H1 (cell line): Measurements from ENCODE around the gene TPD52L2. TPM values are rescaled to one million over a fixed set of nuclear protein-coding genes. Genes with fewer than 3 reads are reported as not detected.

Source experiments
- CTCF ChIA-PET: fragments of 300-600 bp; sonication (Branson Sonifier 250); formaldehyde crosslinking; loops from one replicate; lab custom pipeline; 2021; ENCODE audit not compliant: partially characterized antibody; lab: Charles Lee
- POLR2A ChIA-PET: fragments of 300-600 bp; sonication (Branson Sonifier 250); formaldehyde crosslinking; loops from one replicate; lab custom pipeline; 2021; ENCODE audit warnings: inconsistent platforms; ENCODE audit not compliant: partially characterized antibody; lab: Charles Lee
- DNase-seq, 2 experiments: peaks; one replicate each; pipeline versions ENCODE4 v3.0.0 to v3.0.0-alpha.2; 2010 to 2022; ENCODE audit warnings: low spot score in 2 of 2, low read depth in 1 of 2, mixed read lengths in 1 of 2
- FAIRE-seq: peaks from 2 replicates; lab custom pipeline; 2011; peaks lifted over from hg19 to GRCh38; lab: Jason Lieb, UNC
- H2AFZ ChIP-seq: 2 replicates; pipeline ENCODE4 v1.8.1; 2012; ENCODE audit warnings: low read length, inconsistent platforms
- H2AK5ac ChIP-seq: 2 replicates; pipeline ENCODE4 v1.6.1; 2013; ENCODE audit warnings: low read depth, low read length
- H2BK120ac ChIP-seq: replicated peaks from 2 replicates; pipeline ENCODE3; 2013; ENCODE audit warnings: low read depth, low read length, inconsistent platforms
- H2BK12ac ChIP-seq: 2 replicates; pipeline ENCODE4 v1.6.1; 2013; ENCODE audit warnings: low read depth, low read length
- H2BK15ac ChIP-seq: 2 replicates; pipeline ENCODE4 v1.6.1; 2013; ENCODE audit warnings: low read length
- H2BK20ac ChIP-seq: 2 replicates; pipeline ENCODE4 v1.6.1; 2013; ENCODE audit warnings: low read length
- H2BK5ac ChIP-seq: 2 replicates; pipeline ENCODE4 v1.6.1; 2013; ENCODE audit warnings: low read depth, low read length
- H3K14ac ChIP-seq: 2 replicates; pipeline ENCODE4 v1.6.1; 2013; ENCODE audit warnings: inconsistent platforms; ENCODE audit not compliant: insufficient read length
- H3K18ac ChIP-seq: 2 replicates; pipeline ENCODE4 v1.6.1; 2013; ENCODE audit warnings: low read length; ENCODE audit errors: extremely low read depth
- H3K23ac ChIP-seq: 2 replicates; pipeline ENCODE4 v1.6.1; 2013; ENCODE audit warnings: inconsistent platforms; ENCODE audit not compliant: insufficient read length
- H3K23me2 ChIP-seq: 2 replicates; pipeline ENCODE4 v1.6.1; 2013; ENCODE audit warnings: low read depth, low read length
- H3K27ac ChIP-seq: 2 replicates; pipeline ENCODE4 v1.6.1; 2011; ENCODE audit warnings: low read depth, low read length, inconsistent platforms
- H3K27me3 ChIP-seq, 4 experiments: replicated peaks in 1 of 4; 1 replicate in 1 of 4; 2 replicates in 3 of 4; pipeline versions ENCODE4 v1.6.1 to v1.8.1; 2011 to 2013; ENCODE audit warnings: low read length in 3 of 4, mild to moderate bottlenecking in 3 of 4, inconsistent platforms in 2 of 4, mixed read lengths in 2 of 4, moderate library complexity in 1 of 4; ENCODE audit not compliant: control insufficient read depth in 3 of 4, insufficient read depth in 3 of 4; ENCODE audit errors: extremely low read depth in 1 of 4
- H3K36me3 ChIP-seq, 4 experiments: 2 replicates each; pipeline versions ENCODE4 v1.6.1 to v1.8.1; 2011 to 2013; ENCODE audit warnings: mild to moderate bottlenecking in 4 of 4, low read length in 3 of 4, moderate library complexity in 2 of 4, control low read depth in 1 of 4, inconsistent platforms in 1 of 4; ENCODE audit not compliant: insufficient read depth in 4 of 4, control insufficient read depth in 2 of 4
- H3K4ac ChIP-seq: replicated peaks from 2 replicates; pipeline ENCODE3; 2013; ENCODE audit warnings: low read length, low read depth, mixed read lengths, inconsistent platforms; ENCODE audit not compliant: insufficient read length
- H3K4me1 ChIP-seq, 4 experiments: replicated peaks in 1 of 4; 1 replicate in 1 of 4; 2 replicates in 3 of 4; pipeline versions ENCODE4 v1.6.1 to v1.8.1; 2011 to 2013; ENCODE audit warnings: low read length in 3 of 4, inconsistent platforms in 2 of 4, mixed read lengths in 1 of 4; ENCODE audit not compliant: insufficient read depth in 4 of 4, control insufficient read depth in 3 of 4
- H3K4me2 ChIP-seq, 2 experiments: 2 replicates each; pipeline versions ENCODE4 v1.6.1 to v1.8.1; 2011 to 2013; ENCODE audit warnings: low read depth in 2 of 2, low read length in 2 of 2, control low read depth in 1 of 2, inconsistent platforms in 1 of 2, mild to moderate bottlenecking in 1 of 2; ENCODE audit not compliant: insufficient read depth in 1 of 2
- H3K4me3 ChIP-seq, 4 experiments: fragments of 200-600, 300-600 bp in 1 of 4; sonication (generic), shearing (Covaris generic), sonication (Bioruptor Twin) in 1 of 4; 2 replicates each; pipeline versions ENCODE4 v1.5.1 to v1.8.1; 2011 to 2016; ENCODE audit warnings: low read length in 4 of 4, low read depth in 3 of 4, control low read depth in 2 of 4, inconsistent platforms in 2 of 4, mild to moderate bottlenecking in 2 of 4, mixed read lengths in 1 of 4, moderate library complexity in 1 of 4; ENCODE audit not compliant: insufficient read depth in 2 of 4; ENCODE audit errors: extremely low read depth in 1 of 4
- H3K56ac ChIP-seq: replicated peaks from 2 replicates; pipeline ENCODE3; 2013; ENCODE audit warnings: low read depth, mild to moderate bottlenecking, mixed read lengths, low read length, inconsistent platforms; ENCODE audit not compliant: insufficient read length
- H3K79me1 ChIP-seq: 2 replicates; pipeline ENCODE4 v1.6.1; 2013; ENCODE audit warnings: low read depth, low read length, control low read depth
- H3K79me2 ChIP-seq, 2 experiments: 2 replicates each; pipeline versions ENCODE4 v1.6.1 to v1.8.1; 2012 to 2013; ENCODE audit warnings: low read length in 2 of 2, mild to moderate bottlenecking in 2 of 2, inconsistent platforms in 1 of 2; ENCODE audit not compliant: insufficient read depth in 2 of 2, control insufficient read depth in 1 of 2
- H3K9ac ChIP-seq, 4 experiments: replicated peaks in 1 of 4; 1 replicate in 1 of 4; 2 replicates in 3 of 4; pipeline versions ENCODE4 v1.6.1 to v1.8.1; 2011 to 2013; ENCODE audit warnings: low read depth in 3 of 4, low read length in 3 of 4, control low read depth in 2 of 4, mild to moderate bottlenecking in 2 of 4, moderate library complexity in 2 of 4, inconsistent platforms in 1 of 4; ENCODE audit errors: extremely low read depth in 1 of 4
- H3K9me3 ChIP-seq, 2 experiments: 2 replicates each; pipeline versions ENCODE4 v1.6.1 to v1.8.1; 2012 to 2013; ENCODE audit warnings: mild to moderate bottlenecking in 2 of 2, moderate library complexity in 2 of 2, control low read depth in 1 of 2, inconsistent platforms in 1 of 2, low read depth in 1 of 2, low read length in 1 of 2, mixed read lengths in 1 of 2; ENCODE audit not compliant: insufficient read depth in 2 of 2
- H4K20me1 ChIP-seq, 2 experiments: replicated peaks in 1 of 2; 2 replicates each; pipeline versions ENCODE3 to v1.8.1; 2011 to 2013; ENCODE audit warnings: inconsistent platforms in 2 of 2, low read length in 2 of 2, mild to moderate bottlenecking in 1 of 2; ENCODE audit not compliant: insufficient read depth in 2 of 2, control insufficient read depth in 1 of 2
- H4K5ac ChIP-seq: 2 replicates; pipeline ENCODE4 v1.6.1; 2013; ENCODE audit warnings: low read length, low read depth, mixed read lengths, inconsistent platforms; ENCODE audit not compliant: insufficient read length
- H4K8ac ChIP-seq: 2 replicates; pipeline ENCODE4 v1.8.0; 2013; ENCODE audit warnings: mild to moderate bottlenecking, moderate library complexity, low read length, inconsistent platforms; ENCODE audit not compliant: insufficient read depth; ENCODE audit errors: extremely low read depth
- H4K91ac ChIP-seq: replicated peaks from 2 replicates; pipeline ENCODE3; 2013; ENCODE audit warnings: low read length, mixed read lengths, inconsistent platforms; ENCODE audit not compliant: insufficient read length
- CHD1 ChIP-seq: IDR thresholded peaks from 2 replicates; pipeline ENCODE4 v1.6.1; 2012; ENCODE audit warnings: low read depth, low read length, improper control_type of control experiment
- GABPA ChIP-seq: IDR thresholded peaks from 2 replicates; pipeline ENCODE4 v1.6.1; 2011; ENCODE audit warnings: mild to moderate bottlenecking, low read length, moderate library complexity, borderline replicate concordance; ENCODE audit not compliant: insufficient read depth
- GTF2F1 ChIP-seq: IDR thresholded peaks from 2 replicates; pipeline ENCODE4 v1.6.1; 2012; ENCODE audit warnings: low read depth, low read length, improper control_type of control experiment, borderline replicate concordance
- HDAC2 ChIP-seq, 2 experiments: fragments of 300-600 bp in 1 of 2; sonication (generic) in 1 of 2; IDR thresholded peaks; 2 replicates each; pipeline ENCODE4 v1.6.1; 2011 to 2012; ENCODE audit warnings: low read depth in 2 of 2, low read length in 2 of 2, mild to moderate bottlenecking in 2 of 2, moderate library complexity in 2 of 2, borderline replicate concordance in 1 of 2, inconsistent platforms in 1 of 2
- KDM1A ChIP-seq: fragments of 200-600, 300-600 bp; sonication (generic); IDR thresholded peaks from 2 replicates; pipeline ENCODE4 v1.7.1; 2016; ENCODE audit warnings: mild to moderate bottlenecking, low read length, borderline replicate concordance
- KDM5A ChIP-seq: fragments of 200-600 bp; IDR thresholded peaks from 2 replicates; pipeline ENCODE4 v1.7.1; 2012; ENCODE audit warnings: mild to moderate bottlenecking, low read length, inconsistent platforms, mixed read lengths
- POLR2A ChIP-seq, 2 experiments: IDR thresholded peaks; 1 replicate in 1 of 2; 2 replicates in 1 of 2; pipeline ENCODE4 v1.6.1; 2011; ENCODE audit warnings: low read depth in 2 of 2, low read length in 2 of 2, mild to moderate bottlenecking in 2 of 2; ENCODE audit errors: control extremely low read depth in 1 of 2
- RBBP5 ChIP-seq: IDR thresholded peaks from 2 replicates; pipeline ENCODE4 v1.7.1; 2012; ENCODE audit warnings: low read depth, mild to moderate bottlenecking, inconsistent platforms, low read length, moderate library complexity, borderline replicate concordance
- RFX5 ChIP-seq: IDR thresholded peaks from 2 replicates; pipeline ENCODE4 v1.6.1; 2011; ENCODE audit warnings: low read depth, low read length, improper control_type of control experiment, borderline replicate concordance
- SAP30 ChIP-seq: fragments of 300-600 bp; sonication (generic); IDR thresholded peaks from 2 replicates; pipeline ENCODE4 v1.7.1; 2012; ENCODE audit warnings: low read length, moderate library complexity, mild to moderate bottlenecking, inconsistent platforms; ENCODE audit not compliant: insufficient read depth, insufficient replicate concordance
- SRF ChIP-seq: IDR thresholded peaks from 2 replicates; pipeline ENCODE4 v1.6.1; 2011; ENCODE audit warnings: mild to moderate bottlenecking, low read depth, low read length, moderate library complexity
- TBP ChIP-seq: IDR thresholded peaks from 2 replicates; pipeline ENCODE4 v1.6.1; 2011; ENCODE audit warnings: low read depth, low read length, improper control_type of control experiment
- TEAD4 ChIP-seq: IDR thresholded peaks from 2 replicates; pipeline ENCODE4 v1.6.1; 2012; ENCODE audit warnings: low read depth, low read length, inconsistent platforms, mixed read lengths
- WGBS, 2 experiments: shearing (Covaris generic) in 1 of 2; methylation state at CpG; one replicate each; pipeline versions ENCODE4 v1.1.6 to v1.1.7; 2013 to 2015; ENCODE audit warnings: low lambda C conversion rate in 2 of 2, mixed read lengths in 2 of 2, inconsistent platforms in 1 of 2, low coverage in 1 of 2, missing lambda C conversion rate in 1 of 2; ENCODE audit not compliant: insufficient replicate concordance in 2 of 2, insufficient coverage in 1 of 2, insufficient read length in 1 of 2; ENCODE audit errors: extremely low coverage in 1 of 2, missing lambda C conversion rate in 1 of 2; 5-methylcytosine and 5-hydroxymethylcytosine counted together
- polyA plus RNA-seq, 7 experiments: library from polyadenylated mRNA; depleted of rRNA in 3 of 7; stranded (reverse) in 5 of 7; unstranded in 2 of 7; fragments of >200 nt in 5 of 7; fragments of 200-250 nt in 2 of 7; gene quantifications; 1 replicate in 5 of 7; 2 replicates in 1 of 7; 4 replicates in 1 of 7; pipeline versions ENCODE4 v1.2.1 to v1.2.3, GENCODE V29; 2011 to 2013; ENCODE audit warnings: missing spikeins in 2 of 7, mixed read lengths in 2 of 7
- total RNA-seq: library from RNA; stranded (reverse); fragmentation: NEBNext Ultra II Directional; extraction: Animal tissue kit (Norgen Biotek cat#: 25700); gene quantifications from 2 replicates; pipeline ENCODE4 v1.2.1, GENCODE V29; 2021
- TF ChIP-seq, protein P1 (sequence below): IDR thresholded peaks from 2 replicates; pipeline ENCODE4 v1.6.1; 2012; ENCODE audit warnings: inconsistent platforms

Gene TPD52L2
- total and polyA plus RNA-seq, 2 of the 8 experiments (the other 6 are each of a cell fraction or from before 2014, with no cell fraction given): 77.1 to 80.2 TPM

DNA sequence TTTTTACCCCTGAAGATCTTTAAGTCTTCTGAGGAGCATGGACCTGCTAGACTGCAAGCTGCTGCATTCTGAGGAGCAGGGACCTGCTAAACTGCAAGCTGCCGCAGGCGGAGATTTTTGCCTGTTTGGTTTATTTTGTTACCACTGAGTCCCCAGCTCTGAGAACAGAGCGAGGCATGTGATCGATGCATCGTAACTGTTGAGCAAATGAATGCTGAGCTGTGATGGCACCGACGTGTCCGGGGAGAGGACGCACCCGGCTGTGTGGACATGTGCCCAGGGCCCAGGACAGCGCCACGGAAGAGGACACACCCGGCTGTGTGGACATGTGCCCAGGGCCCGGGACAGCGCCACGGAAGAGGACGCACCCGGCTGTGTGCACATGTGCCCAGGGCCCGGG, 54.1 kb downstream of the TPD52L2 start:
- H2BK12ac ChIP-seq: no peak overlapping the region
- no peak overlapping the region for H3K27ac ChIP-seq
- H3K36me3 ChIP-seq: no peaks in the 10 kb centered on the region
- H3K23ac ChIP-seq: no peak overlapping the region
- no peak for DNase-seq
- no peak overlapping the region for H2BK5ac ChIP-seq
- H3K56ac ChIP-seq: no peak overlapping the region
- H3K23me2 ChIP-seq: no peaks in the 10 kb centered on the region
- H3K79me2 ChIP-seq: peaks cover 0 to 9% of the 10 kb centered on the region in 2 experiments; a peak in 1 of 4 replicates
- no peak overlapping the region for H2BK20ac ChIP-seq
- H3K4me2 ChIP-seq: no peak overlapping the region
- H2AK5ac ChIP-seq: no peak overlapping the region
- no peaks in the 10 kb centered on the region for H3K27me3 ChIP-seq
- H4K20me1 ChIP-seq: peaks cover 0 to 2% of the 10 kb centered on the region in 2 experiments
- H4K91ac ChIP-seq: no peak overlapping the region
- no peak overlapping the region for H3K9ac ChIP-seq
- no peaks in the 10 kb centered on the region; a peak in 1 of 4 replicates for H3K9me3 ChIP-seq
- H2AFZ ChIP-seq: no peak overlapping the region
- no peak overlapping the region for H2BK15ac ChIP-seq
- H3K4me1 ChIP-seq: no peaks in the 10 kb centered on the region
- no peak overlapping the region for H3K4ac ChIP-seq
- FAIRE-seq: no peak
- no peak overlapping the region for H4K5ac ChIP-seq
- ChIA-PET POLR2A (interaction anchor here (0.6 kb wide), 1 partner anchor 102 kb away, joined by 3 read pairs; no protein-coding TSS in a partner anchor), CTCF (interaction anchor here (1.1 to 1.7 kb wide), 6 partner anchors 10 to 61 kb away, joined by 3 to 7 read pairs (median 5); partner anchors contain the start of genes PRPF6 and TPD52L2)
- no peak overlapping the region for H3K4me3 ChIP-seq
- no peak overlapping the region for H2BK120ac ChIP-seq
- no peaks in the 10 kb centered on the region for H3K79me1 ChIP-seq
- no peak overlapping the region for H4K8ac ChIP-seq
- H3K14ac ChIP-seq: no peak overlapping the region
- WGBS, 2 experiments: 97% methylated on average over 13 of the region's 19 CpGs; no CpG with 5 or more reads in 1 of the 2 experiments
- H3K18ac ChIP-seq: no peak overlapping the region
- TF ChIP-seq TEAD4: no peak
- no peak for TF ChIP-seq POLR2A (IDR thresholded peaks at IDR 0.05; ENCODE audit: control extremely low read depth in 1 of 2, low read depth in 2 of 2, low read length in 2 of 2)
- no peak for TF ChIP-seq HDAC2 (IDR thresholded peaks at IDR 0.05; ENCODE audit: borderline replicate concordance in 1 of 2, low read depth in 2 of 2, low read length in 2 of 2)
- no peak for TF ChIP-seq GABPA
- TF ChIP-seq CHD1: no peak
- TF ChIP-seq RBBP5: no peak
- TF ChIP-seq KDM5A: no peak
- no peak for TF ChIP-seq GTF2F1
- no peak for TF ChIP-seq KDM1A
- no peak for TF ChIP-seq SRF
- TF ChIP-seq TBP: no peak
- TF ChIP-seq SAP30: no peak
- no peak for TF ChIP-seq RFX5
- TF ChIP-seq, protein P1, sequence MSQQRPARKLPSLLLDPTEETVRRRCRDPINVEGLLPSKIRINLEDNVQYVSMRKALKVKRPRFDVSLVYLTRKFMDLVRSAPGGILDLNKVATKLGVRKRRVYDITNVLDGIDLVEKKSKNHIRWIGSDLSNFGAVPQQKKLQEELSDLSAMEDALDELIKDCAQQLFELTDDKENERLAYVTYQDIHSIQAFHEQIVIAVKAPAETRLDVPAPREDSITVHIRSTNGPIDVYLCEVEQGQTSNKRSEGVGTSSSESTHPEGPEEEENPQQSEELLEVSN: no peak
